ENCODE data around the gene RPL12. TPM values are rescaled to one million over a fixed set of nuclear protein-coding genes. Genes with fewer than 3 reads are reported as not detected.

RPL12 gene
- total and polyA plus RNA-seq, 2 of the 13 experiments (the other 11 are each of a cell fraction or from before 2014, with no cell fraction given): 1,551 to 2,590 TPM

DNA sequence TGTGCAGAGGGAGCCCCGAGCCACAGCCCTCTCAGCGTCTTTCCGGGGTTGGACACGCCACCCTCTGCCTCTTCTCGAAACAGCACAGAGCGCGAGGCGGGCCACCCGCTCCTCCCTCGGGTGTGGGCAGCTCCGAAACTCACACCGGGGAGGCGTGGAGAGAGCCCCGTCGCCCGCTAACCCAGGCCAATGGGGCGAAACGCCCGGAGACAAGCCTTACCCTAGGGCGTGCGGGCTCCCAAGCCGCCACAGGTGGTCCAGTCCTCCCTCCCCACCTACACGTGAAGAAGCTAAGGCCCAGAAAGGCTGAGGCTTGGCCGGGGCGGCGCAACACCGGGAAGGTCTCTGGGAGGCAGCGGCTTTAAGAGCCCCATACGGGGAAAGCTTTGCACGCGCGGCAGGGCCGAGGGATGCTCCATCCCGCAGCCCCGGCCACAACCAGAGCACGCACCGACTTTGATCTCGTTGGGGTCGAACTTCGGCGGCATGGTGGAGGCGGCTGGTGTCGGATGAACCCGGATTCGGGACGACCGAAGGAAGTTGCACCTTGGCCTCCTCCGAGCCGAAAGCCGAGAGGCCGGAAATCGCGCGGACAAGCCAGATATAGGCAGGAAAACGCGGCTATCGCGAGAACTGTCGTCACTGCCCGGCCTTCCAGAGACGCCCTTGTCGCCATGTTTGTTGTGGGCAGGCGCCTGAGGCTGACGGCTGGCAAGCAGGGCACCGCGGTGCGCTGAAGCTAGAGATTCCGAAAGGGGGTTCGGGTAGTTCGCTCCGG, at the start of gene RPL12, which contains the start of gene LRSAM1 (continued):
- TF ChIP-seq ZNF318 (CRISPR knock-in tag; IDR thresholded peaks at IDR 0.05) (peak; percentile 61; the same call in 1 of the 2 replicates), TIGD3 (CRISPR knock-in tag; IDR thresholded peaks at IDR 0.05; ENCODE audit: borderline replicate concordance) (peak; percentile 61; the same call in 1 of the 2 replicates), ZNF546 (CRISPR knock-in tag; conservative IDR thresholded peaks at IDR 0.05) (0 out of 2 replicates have a peak, but pooled peaks have one; percentile 40), ZBTB21 (CRISPR knock-in tag; IDR thresholded peaks at IDR 0.05) (no peak; the same call in 1 of the 2 replicates), AKAP8 (CRISPR knock-in tag; IDR thresholded peaks at IDR 0.05) (peak; percentile 84; the same call in 1 of the 2 replicates), ZNF367 (CRISPR knock-in tag; IDR thresholded peaks at IDR 0.05; ENCODE audit: borderline replicate concordance) (peak; percentile 77; the same call in 1 of the 2 replicates), TARDBP (CRISPR knock-in tag; IDR thresholded peaks at IDR 0.05) (peak; percentile 97), HOXA3 (CRISPR knock-in tag; IDR thresholded peaks at IDR 0.05) (peak; percentile 99), ZNF605 (CRISPR knock-in tag; IDR thresholded peaks at IDR 0.05) (peak; percentile 83), ELF4 (CRISPR knock-in tag; IDR thresholded peaks at IDR 0.05; ENCODE audit: borderline replicate concordance) (peak; percentile 84; the same call in 1 of the 2 replicates), KDM2A (CRISPR knock-in tag; IDR thresholded peaks at IDR 0.05; ENCODE audit: borderline replicate concordance, low read depth) (peak; percentile 86), ZNF773 (CRISPR knock-in tag; IDR thresholded peaks at IDR 0.05; ENCODE audit: borderline replicate concordance) (0 out of 2 replicates have a peak, but pooled peaks have one; percentile 59), ZNF484 (CRISPR knock-in tag; IDR thresholded peaks at IDR 0.05; ENCODE audit: borderline replicate concordance, low read depth) (no peak), GFI1 (CRISPR knock-in tag; IDR thresholded peaks at IDR 0.05; ENCODE audit: borderline replicate concordance) (peak; percentile 30; the same call in 1 of the 2 replicates)

Data from HepG2 (cell line).